Breast epithelium (tissue), 4 donors: ENCODE measurements around the gene BCAN. TPM values are rescaled to one million over a fixed set of nuclear protein-coding genes. Genes with fewer than 3 reads are reported as not detected.

Experiments
- DNase-seq, 2 donors: peaks; one replicate each; pipeline ENCODE4 v3.0.0-alpha.2; 2019; ENCODE audit warnings: low spot score in 2 of 2
- H3K27ac ChIP-seq, 2 donors: fragments of 200-600 bp; sonication (generic) in 1 of 2; one replicate each; pipeline ENCODE4 v1.5.1; 2016 to 2019; ENCODE audit warnings: mild to moderate bottlenecking in 1 of 2
- H3K27me3 ChIP-seq, 2 donors: fragments of 200-600 bp; sonication (generic) in 1 of 2; one replicate each; pipeline versions ENCODE4 v1.5.1 to v1.6.0; 2017 to 2019; ENCODE audit warnings: control low read depth in 1 of 2, mild to moderate bottlenecking in 1 of 2
- H3K36me3 ChIP-seq: fragments of 200-600 bp; one replicate; pipeline ENCODE4 v1.5.1; 2019
- H3K4me1 ChIP-seq, 2 donors: fragments of 200-600 bp; sonication (generic); one replicate each; pipeline ENCODE4 v1.5.1; 2016 to 2019; ENCODE audit warnings: control low read depth in 1 of 2
- H3K4me3 ChIP-seq, 3 donors: fragments of 200-600 bp; sonication (generic); 1 replicate in 2 of 3; 2 replicates in 1 of 3; pipeline ENCODE4 v1.5.1; 2016 to 2019; ENCODE audit warnings: mild to moderate bottlenecking in 3 of 3, moderate library complexity in 2 of 3
- H3K9me3 ChIP-seq, 2 donors: fragments of 200-600 bp; sonication (generic) in 1 of 2; one replicate each; pipeline ENCODE4 v1.5.1; 2016 to 2019; ENCODE audit warnings: control low read depth in 1 of 2
- POLR2A ChIP-seq: fragments of 450-650 bp; IDR thresholded peaks from one replicate; pipeline ENCODE4 v1.6.1; 2016; ENCODE audit warnings: antibody characterized with exemption, mild to moderate bottlenecking, moderate library complexity
- POLR2AphosphoS5 ChIP-seq, 3 donors: sonication (generic); formaldehyde crosslinking; IDR thresholded peaks; one replicate each; pipeline ENCODE4 v1.6.1; 2017; ENCODE audit warnings: antibody characterized with exemption in 3 of 3
- intact Hi-C: fragments of 100-400 bp; cut with DNase I; formaldehyde crosslinking; loops from one replicate; pipeline ENCODE4 v1.15.1; 2023; ENCODE audit warnings: low total_unique reads
- total RNA-seq, 3 donors: library from RNA; depleted of rRNA; stranded (reverse); fragments of >200 nt; gene quantifications; one replicate each; pipeline ENCODE4 v1.1.0, GENCODE V29; 2016
- TF ChIP-seq, protein P1 (sequence below), 3 donors: fragments of 450-650 bp; IDR thresholded peaks; one replicate each; pipeline ENCODE4 v1.5.1; 2016 to 2017; ENCODE audit warnings: antibody characterized with exemption in 3 of 3, mild to moderate bottlenecking in 3 of 3, moderate library complexity in 3 of 3

The BCAN gene
- total RNA-seq, 3 donors from 2014 or later, result 0.44 TPM; not detected in 2

DNA sequence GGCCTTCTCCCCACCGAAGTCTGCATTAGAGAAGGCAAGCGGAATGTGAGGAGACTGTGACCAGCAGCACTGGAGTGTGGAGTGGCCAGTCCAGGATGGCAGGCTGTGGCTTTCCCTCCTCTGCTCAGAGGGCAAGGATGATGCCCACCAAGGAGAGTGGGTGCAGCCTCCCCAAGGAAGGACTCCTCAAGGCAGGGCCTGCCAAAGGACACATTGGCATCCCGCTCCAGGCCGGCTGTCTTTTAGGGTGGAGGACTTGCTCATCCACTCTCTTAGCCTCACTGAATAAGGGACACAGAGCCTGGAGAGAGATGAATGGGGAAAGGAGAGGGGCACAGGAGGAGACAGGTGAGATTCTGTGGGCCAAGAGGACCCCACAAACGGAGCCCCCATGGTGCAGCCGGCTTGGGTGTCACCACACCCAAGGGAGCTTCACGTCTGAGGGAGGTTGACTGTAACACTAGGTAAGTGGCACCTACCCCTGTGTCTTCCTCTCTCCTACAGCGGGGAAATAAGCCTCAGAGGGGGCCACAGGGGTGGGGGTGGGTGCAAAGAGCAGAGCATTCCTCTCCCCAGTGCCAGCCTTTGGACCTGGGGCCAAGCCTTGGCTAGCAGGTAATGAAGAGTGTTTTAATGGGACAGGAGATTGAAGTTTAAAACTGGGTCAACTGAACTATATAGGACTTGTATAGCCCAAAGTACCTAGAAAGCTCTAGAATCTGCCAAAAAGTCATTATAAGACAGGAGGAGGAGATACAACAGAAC, 39.5 kb downstream of the BCAN start:
- Histone ChIP-seq H3K27me3 (peaks cover 0 to 4% of the 10 kb centered on the region in 2 donors), H3K27ac (no peak overlapping the region), H3K4me1 (peaks cover 0 to 16% of the 10 kb centered on the region in 2 donors), H3K9me3 (no peaks in the 10 kb centered on the region), H3K36me3 (no peaks in the 10 kb centered on the region), H3K4me3 (no peak overlapping the region)
- intact Hi-C loops, result no loop called here
- DNase-seq, result no peak
- no peak for TF ChIP-seq POLR2A
- TF ChIP-seq POLR2AphosphoS5 (IDR thresholded peaks at IDR 0.05), result no peak
- TF ChIP-seq, protein P1, sequence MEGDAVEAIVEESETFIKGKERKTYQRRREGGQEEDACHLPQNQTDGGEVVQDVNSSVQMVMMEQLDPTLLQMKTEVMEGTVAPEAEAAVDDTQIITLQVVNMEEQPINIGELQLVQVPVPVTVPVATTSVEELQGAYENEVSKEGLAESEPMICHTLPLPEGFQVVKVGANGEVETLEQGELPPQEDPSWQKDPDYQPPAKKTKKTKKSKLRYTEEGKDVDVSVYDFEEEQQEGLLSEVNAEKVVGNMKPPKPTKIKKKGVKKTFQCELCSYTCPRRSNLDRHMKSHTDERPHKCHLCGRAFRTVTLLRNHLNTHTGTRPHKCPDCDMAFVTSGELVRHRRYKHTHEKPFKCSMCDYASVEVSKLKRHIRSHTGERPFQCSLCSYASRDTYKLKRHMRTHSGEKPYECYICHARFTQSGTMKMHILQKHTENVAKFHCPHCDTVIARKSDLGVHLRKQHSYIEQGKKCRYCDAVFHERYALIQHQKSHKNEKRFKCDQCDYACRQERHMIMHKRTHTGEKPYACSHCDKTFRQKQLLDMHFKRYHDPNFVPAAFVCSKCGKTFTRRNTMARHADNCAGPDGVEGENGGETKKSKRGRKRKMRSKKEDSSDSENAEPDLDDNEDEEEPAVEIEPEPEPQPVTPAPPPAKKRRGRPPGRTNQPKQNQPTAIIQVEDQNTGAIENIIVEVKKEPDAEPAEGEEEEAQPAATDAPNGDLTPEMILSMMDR (IDR thresholded peaks at IDR 0.05), result no peak

GRCh38 chr1:156682166-156682890, 40.4 kb downstream of the BCAN start:
- Histone ChIP-seq H3K9me3 (no peaks in the 10 kb centered on the region), H3K27me3 (no peaks in the 10 kb centered on the region), H3K4me3 (no peak overlapping the region), H3K36me3 (no peaks in the 10 kb centered on the region), H3K27ac (no peak overlapping the region), H3K4me1 (peaks cover 0 to 10% of the 10 kb centered on the region in 2 donors)
- intact Hi-C loops, result no loop called here
- no peak for TF ChIP-seq POLR2A
- TF ChIP-seq, protein P1 (IDR thresholded peaks at IDR 0.05), result no peak
- no peak for TF ChIP-seq POLR2AphosphoS5 (IDR thresholded peaks at IDR 0.05)
- DNase-seq, result no peak

DNA sequence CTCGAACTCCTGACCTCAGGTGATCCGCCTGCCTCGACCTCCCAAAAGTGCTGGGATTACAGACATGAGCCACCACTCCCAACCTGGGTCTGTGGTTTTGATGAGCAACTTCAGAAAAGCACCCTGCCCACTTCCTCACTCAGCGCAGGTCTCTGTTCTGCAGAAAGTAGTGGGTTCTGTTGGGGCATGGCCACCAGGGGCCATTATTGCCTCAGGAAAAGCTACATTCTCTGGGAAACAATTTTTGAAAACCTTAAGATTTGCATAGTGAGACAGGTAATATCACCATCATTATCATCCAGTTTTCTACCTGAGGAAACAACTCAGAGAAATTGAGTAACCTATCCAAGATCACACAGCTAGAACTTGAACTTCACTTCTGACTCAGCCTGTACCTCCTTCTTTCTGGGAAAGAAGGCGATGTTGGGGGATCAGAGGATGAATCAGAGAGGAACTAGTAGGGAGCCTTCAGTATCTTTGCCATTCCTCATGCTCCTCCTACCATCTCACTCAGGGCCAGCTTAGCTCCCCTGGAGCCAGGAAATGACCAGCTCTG, 42.4 kb downstream of the BCAN start:
- intact Hi-C loops, result no loop called here
- H3K4me3 ChIP-seq, result no peak overlapping the region
- H3K9me3 ChIP-seq, result no peaks in the 10 kb centered on the region
- TF ChIP-seq, protein P1 (IDR thresholded peaks at IDR 0.05), result no peak
- TF ChIP-seq POLR2A, result no peak
- no peak for TF ChIP-seq POLR2AphosphoS5 (IDR thresholded peaks at IDR 0.05)
- no peak for DNase-seq
- no peaks in the 10 kb centered on the region for H3K4me1 ChIP-seq
- no peak overlapping the region for H3K27ac ChIP-seq
- no peaks in the 10 kb centered on the region for H3K36me3 ChIP-seq
- H3K27me3 ChIP-seq, result no peaks in the 10 kb centered on the region

DNA sequence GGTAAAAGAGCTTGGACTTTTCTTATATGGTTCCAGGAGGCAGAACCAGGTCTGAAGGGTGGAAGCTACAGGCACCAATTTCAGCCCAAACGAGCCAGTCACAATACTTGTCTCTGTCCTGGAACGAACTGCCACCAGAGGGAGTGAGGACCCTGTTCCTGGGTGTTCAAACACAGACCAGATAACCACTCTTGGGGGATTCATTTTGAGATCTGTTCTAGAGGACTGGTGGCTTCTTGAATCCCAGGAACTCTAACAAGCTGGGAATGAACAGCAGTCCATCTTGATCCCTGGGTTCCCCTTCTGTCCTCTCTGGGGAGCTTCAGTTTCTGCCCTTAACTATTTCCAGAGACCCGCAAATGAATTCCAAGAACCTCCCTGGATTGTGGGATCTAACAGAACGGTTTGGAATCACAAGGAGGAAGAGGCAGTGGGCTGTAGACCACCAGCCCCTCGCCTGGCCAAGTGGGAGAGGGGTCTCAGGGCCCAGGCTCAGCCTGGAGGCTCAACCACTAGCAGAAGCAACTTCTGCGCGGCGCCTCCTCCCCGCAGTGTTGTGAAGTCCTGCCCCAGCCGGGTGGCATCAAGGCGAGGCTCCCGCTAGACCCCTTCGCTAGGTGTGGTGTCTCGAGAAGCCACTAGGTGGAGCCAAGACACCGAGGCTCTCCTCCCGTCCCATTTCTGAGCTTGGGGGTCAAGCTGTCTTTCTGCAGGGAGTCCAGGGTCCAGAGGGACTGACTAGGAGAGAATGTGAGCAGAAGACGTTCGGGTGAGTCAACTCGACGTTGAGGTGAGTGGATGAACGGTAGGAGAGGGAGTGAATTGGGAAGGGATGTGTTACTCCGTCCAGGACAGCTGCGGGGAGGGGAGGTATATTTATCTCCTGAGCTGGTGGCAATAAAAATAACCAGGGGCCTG, 47.4 kb downstream of the BCAN start:
- Histone ChIP-seq H3K4me3 (peak overlapping the region in 2 of 3 donors; percentile 1 to 56), H3K4me1 (peaks cover 21 to 43% of the 10 kb centered on the region in 2 donors), H3K27ac (peak overlapping the region; percentile 26 to 90), H3K36me3 (no peaks in the 10 kb centered on the region), H3K27me3 (no peaks in the 10 kb centered on the region), H3K9me3 (no peaks in the 10 kb centered on the region)
- DNase-seq, result peak; percentile 72 to 83
- intact Hi-C loops, result loop anchor here (2.0 kb wide), 1 partner anchor 36 kb away; no protein-coding TSS in a partner anchor
- TF ChIP-seq POLR2A, result no peak
- peak in 2 of 3 donors; percentile 28 to 33 for TF ChIP-seq POLR2AphosphoS5 (IDR thresholded peaks at IDR 0.05)
- TF ChIP-seq, protein P1 (IDR thresholded peaks at IDR 0.05), result peak; percentile 86 to 98 (median 91)
